ENCODE measurements around the gene PANK2.
"Not testable (repeated sequence)": the region's sequence is repeated elsewhere in the genome, so short reads cannot be mapped to it uniquely, and the experiment has no call there.

Gene PANK2

GRCh38 chr20:3888622-3889488 lies at the start of gene PANK2:
Gene PANK2 (plus strand): TSS chr20:3889387.
- TF ChIP-seq ZNF274 (IDR thresholded peaks at IDR 0.05; ENCODE audit: low read depth, low read length): no peak

DNA sequence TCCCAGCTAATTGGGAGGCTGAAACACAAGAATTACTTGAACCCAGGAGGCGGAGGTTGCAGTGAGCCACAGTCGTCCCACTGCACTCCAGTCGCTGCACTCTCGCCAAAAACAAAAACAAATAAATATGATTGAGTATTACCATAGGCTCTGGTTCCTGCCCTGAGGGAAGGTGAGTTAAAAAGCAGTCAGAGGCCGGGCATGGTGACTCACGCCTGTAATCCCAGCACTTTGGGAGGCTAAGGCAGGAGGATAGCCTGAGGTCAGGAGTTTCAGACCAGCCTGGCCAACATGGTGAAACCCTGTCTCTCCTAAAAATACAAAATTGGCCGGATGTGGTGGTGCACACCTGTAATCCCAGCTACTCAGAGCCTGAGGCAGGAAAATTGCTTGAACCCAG lies 49.0 kb upstream of the PANK2 start:
- H3K4me3 ChIP-seq (ENCODE audit: low read length): not testable (repeated sequence)

More at GRCh38 chr20:3888622-3889488, at the start of gene PANK2:
- H3K4me3 ChIP-seq (ENCODE audit: low read length): peak within 1 kb of the TSS; percentile 100

GRCh38 chr20:3842348-3842930 lies 46.7 kb upstream of the PANK2 start:
- H3K4me3 ChIP-seq (ENCODE audit: low read length): no peak overlapping the region
- no peak for TF ChIP-seq ZNF274 (IDR thresholded peaks at IDR 0.05; ENCODE audit: low read depth, low read length)

DNA sequence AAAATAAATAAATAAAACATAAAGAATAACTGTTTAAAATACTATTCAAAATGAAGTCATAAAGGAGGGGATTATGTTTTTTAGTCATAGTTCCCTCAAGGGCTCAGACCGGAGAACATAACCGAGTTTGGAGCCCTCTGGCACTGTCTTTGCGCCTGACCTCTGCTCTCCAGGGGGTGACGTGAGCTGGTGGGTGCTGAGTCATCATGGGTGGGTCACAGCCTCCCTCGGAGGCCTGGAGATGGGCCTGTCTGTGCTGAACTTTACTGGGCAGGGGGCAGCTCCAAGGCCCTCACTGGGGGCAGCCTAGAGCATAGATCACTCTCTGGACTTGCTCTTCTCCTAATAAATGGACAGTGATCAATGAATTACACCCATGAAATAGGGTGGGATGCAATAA lies 45.7 kb upstream of the PANK2 start:
- no peak for TF ChIP-seq ZNF274 (IDR thresholded peaks at IDR 0.05; ENCODE audit: low read depth, low read length)
- H3K4me3 ChIP-seq (ENCODE audit: low read length): no peak overlapping the region

DNA sequence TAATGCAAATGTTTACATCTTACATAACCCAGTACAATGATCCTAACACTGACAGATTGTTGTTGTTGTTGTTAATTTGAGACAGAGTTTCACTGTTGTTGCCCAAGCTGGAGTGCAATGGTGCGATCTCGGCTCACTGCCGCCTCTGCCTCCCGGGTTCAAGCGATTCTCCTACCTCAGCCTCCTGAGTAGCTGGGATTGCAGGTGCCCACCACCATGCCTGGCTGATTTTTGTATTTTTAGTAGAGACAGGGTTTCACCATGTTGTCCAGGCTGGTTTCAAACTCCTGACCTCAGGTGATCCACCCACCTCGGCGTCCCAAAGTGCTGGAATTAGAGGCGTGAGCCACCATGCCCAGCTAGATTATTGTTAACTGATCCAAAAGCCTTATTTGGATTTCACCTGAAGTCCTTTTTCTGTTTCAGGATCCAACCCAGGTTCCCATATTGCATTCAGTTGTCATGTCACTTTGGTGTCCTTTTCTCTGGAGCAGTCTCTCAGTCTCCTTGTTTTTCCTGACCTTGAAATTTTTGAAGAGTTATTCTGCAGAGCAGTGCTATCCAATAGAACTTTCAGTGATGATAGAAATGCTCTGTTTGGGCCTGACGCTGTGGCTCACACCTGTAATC lies 45.1 kb upstream of the PANK2 start:
- not testable (repeated sequence) for H3K4me3 ChIP-seq (ENCODE audit: low read length)

GRCh38 chr20:3846378-3846739 lies 42.8 kb upstream of the PANK2 start:
- no peak for TF ChIP-seq ZNF274 (IDR thresholded peaks at IDR 0.05; ENCODE audit: low read depth, low read length)

GRCh38 chr20:3846740-3847428 lies 42.3 kb upstream of the PANK2 start, which contains the start of gene MAVS:
Gene MAVS (plus strand): TSS chr20:3846834. CDS start chr20:3854625, 7,791 bp downstream.
- H3K4me3 ChIP-seq (ENCODE audit: low read length): peak within 1 kb of the TSS; percentile 86
- no peak for TF ChIP-seq ZNF274 (IDR thresholded peaks at IDR 0.05; ENCODE audit: low read depth, low read length)

More at GRCh38 chr20:3846378-3846739, 42.8 kb upstream of the PANK2 start:
- H3K4me3 ChIP-seq (ENCODE audit: low read length): peak overlapping the region; percentile 86

DNA sequence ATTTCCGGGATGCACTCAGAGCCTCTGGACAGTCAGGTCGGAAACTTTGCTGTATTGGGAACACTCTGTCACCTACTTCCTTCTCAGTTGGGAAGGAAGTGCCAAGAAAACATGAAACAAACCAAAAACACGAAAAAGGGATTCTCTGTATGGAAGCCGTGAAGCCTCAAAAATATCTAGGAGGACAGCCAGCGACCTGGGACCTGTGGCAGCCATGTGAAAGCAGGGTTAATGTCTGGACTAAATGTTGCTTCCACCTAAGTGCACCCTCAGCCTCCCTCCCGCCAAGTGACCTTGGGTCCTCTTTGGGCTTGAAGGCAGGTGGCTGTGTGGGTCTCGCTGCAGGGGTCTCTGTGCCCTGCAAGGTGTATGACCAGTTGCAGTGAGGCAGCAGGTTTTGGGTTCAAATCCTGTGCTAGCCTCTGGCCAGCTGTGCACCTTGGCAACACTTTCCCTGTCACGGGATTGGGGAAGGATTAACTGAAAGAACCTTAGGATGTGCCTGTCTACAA lies 41.7 kb upstream of the PANK2 start:
- no peak for TF ChIP-seq ZNF274 (IDR thresholded peaks at IDR 0.05; ENCODE audit: low read depth, low read length)

DNA sequence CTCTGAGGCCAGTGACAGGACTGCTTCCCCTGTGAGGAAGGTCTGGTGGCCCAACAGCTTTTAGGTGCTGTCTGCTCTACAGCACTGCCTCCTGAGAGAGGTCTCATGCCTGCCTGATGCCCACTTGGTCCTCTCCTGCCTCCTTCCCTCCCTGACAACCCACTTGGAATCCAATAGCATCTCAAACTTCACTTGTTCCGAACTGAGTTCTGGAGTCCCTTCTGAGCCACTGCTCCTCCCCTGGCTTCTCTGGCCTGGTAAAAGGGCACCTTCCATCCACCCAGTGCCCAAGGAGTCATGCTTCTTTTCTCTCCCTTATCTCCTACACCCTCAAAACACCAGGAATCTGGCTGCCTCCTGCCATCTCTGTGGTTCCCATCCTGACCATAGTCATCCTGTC lies 40.6 kb upstream of the PANK2 start:
- no peak for TF ChIP-seq ZNF274 (IDR thresholded peaks at IDR 0.05; ENCODE audit: low read depth, low read length)
- H3K4me3 ChIP-seq (ENCODE audit: low read length): no peak overlapping the region

More for the DNA sequence above, 41.7 kb upstream of the PANK2 start:
- H3K4me3 ChIP-seq (ENCODE audit: low read length): peak overlapping the region; percentile 86

DNA sequence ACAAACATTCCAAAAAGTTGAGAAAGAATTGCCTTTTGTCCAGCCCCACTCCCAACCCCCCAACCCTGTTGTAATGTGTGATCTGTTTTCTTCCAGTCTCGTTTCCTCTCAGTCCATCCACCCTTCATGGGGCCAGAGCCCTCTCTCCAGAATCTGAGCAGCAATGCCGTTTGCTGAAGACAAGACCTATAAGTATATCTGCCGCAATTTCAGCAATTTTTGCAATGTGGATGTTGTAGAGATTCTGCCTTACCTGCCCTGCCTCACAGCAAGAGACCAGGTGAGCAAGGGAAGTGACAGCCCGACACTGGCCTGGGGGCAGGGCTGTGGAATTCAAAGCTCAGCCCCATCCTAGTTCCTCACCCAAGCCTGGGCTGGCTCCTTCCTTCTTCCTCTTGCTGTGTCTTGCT lies 34.7 kb upstream of the PANK2 start:
- no peak overlapping the region for H3K4me3 ChIP-seq (ENCODE audit: low read length)
- TF ChIP-seq ZNF274 (IDR thresholded peaks at IDR 0.05; ENCODE audit: low read depth, low read length): no peak

- TF ChIP-seq ZNF274 (IDR thresholded peaks at IDR 0.05; ENCODE audit: low read depth, low read length): no peak
These were observed 31.8 kb upstream of the PANK2 start for GRCh38 chr20:3857405-3857804.

GRCh38 chr20:3858689-3859088 lies 30.5 kb upstream of the PANK2 start:
- TF ChIP-seq ZNF274 (IDR thresholded peaks at IDR 0.05; ENCODE audit: low read depth, low read length): no peak
- H3K4me3 ChIP-seq (ENCODE audit: low read length): no peak overlapping the region

More at GRCh38 chr20:3857405-3857804, 31.8 kb upstream of the PANK2 start:
- no peak overlapping the region for H3K4me3 ChIP-seq (ENCODE audit: low read length)

DNA sequence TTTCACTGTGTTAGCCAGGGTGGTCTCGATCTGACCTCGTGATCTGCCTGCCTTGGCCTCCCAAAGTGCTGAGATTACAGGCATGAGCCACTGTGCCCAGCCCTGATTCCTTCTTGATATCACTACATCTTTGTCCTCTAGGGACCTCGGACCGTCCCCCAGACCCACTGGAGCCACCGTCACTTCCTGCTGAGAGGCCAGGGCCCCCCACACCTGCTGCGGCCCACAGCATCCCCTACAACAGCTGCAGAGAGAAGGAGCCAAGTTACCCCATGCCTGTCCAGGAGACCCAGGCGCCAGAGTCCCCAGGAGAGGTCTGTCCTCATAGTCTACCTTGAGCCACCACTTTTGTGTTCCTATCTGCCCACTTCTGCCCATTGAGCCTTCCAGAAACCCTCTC lies 28.0 kb upstream of the PANK2 start:
- TF ChIP-seq ZNF274 (IDR thresholded peaks at IDR 0.05; ENCODE audit: low read depth, low read length): no peak
- H3K4me3 ChIP-seq (ENCODE audit: low read length): no peak overlapping the region

- no peak overlapping the region for H3K4me3 ChIP-seq (ENCODE audit: low read length)
- TF ChIP-seq ZNF274 (IDR thresholded peaks at IDR 0.05; ENCODE audit: low read depth, low read length): no peak
These were observed 26.9 kb upstream of the PANK2 start for GRCh38 chr20:3862333-3862732.

Data from GM08714 (cell line).